Activated CD4-positive, alpha-beta T cell treated with anti-CD3 and anti-CD28 coated beads for 36 hours (primary cell): Measurements from ENCODE around the gene SLC9A8. TPM values are rescaled to one million over a fixed set of nuclear protein-coding genes. Genes with fewer than 3 reads are reported as not detected.
"Not testable (repeated sequence)": the region's sequence is repeated elsewhere in the genome, so short reads cannot be mapped to it uniquely, and the experiment has no call there.

ENCODE experiments used
- ATAC-seq: fragments of 200-7000 bp; cut with Tn5 transposase; one replicate; pipeline ENCODE4 v1.10.0; 2021; ENCODE audit warnings: mild to moderate bottlenecking, moderate library complexity
- CTCF ChIA-PET: fragments of 350-600 bp; sonication (Branson Sonifier 250); formaldehyde crosslinking; loops from one replicate; lab custom pipeline; 2021; ENCODE audit warnings: antibody characterized with exemption; lab: Charles Lee
- POLR2A ChIA-PET: fragments of 350-600 bp; sonication (Branson Sonifier 250); formaldehyde crosslinking; loops from one replicate; lab custom pipeline; 2021; ENCODE audit warnings: antibody characterized with exemption, inconsistent platforms; lab: Charles Lee
- DNase-seq: peaks from one replicate; pipeline ENCODE4 v3.0.0-alpha.2; 2020
- H3K27ac Mint-ChIP-seq: one replicate; pipeline ENCODE4 v1.8.0; 2021; ENCODE audit warnings: mixed read lengths
- H3K27me3 Mint-ChIP-seq: one replicate; pipeline ENCODE4 v1.8.0; 2021; ENCODE audit warnings: mixed read lengths
- H3K36me3 Mint-ChIP-seq: one replicate; pipeline ENCODE4 v1.8.0; 2021; ENCODE audit warnings: low read depth, mixed read lengths
- H3K4me1 Mint-ChIP-seq: one replicate; pipeline ENCODE4 v1.8.0; 2021; ENCODE audit warnings: mixed read lengths
- H3K4me3 Mint-ChIP-seq: one replicate; pipeline ENCODE4 v1.8.0; 2021; ENCODE audit warnings: mild to moderate bottlenecking, moderate library complexity, mixed read lengths
- H3K9me3 Mint-ChIP-seq: one replicate; pipeline ENCODE4 v1.8.0; 2021; ENCODE audit warnings: low read depth, mixed read lengths
- intact Hi-C, 2 experiments: fragments of 100-400 bp; cut with DNase I in 1 of 2; cut with micrococcal nuclease in 1 of 2; formaldehyde crosslinking; loops; one replicate each; pipeline versions ENCODE4 v1.14.2 to v1.15.1; 2022 to 2024; cut with DNase I, micrococcal nuclease
- total RNA-seq, 2 experiments: library from RNA; stranded (reverse); gene quantifications; one replicate each; pipeline ENCODE4 v1.2.3, GENCODE V29; 2021

The SLC9A8 gene
- total RNA-seq, 2 experiments from 2014 or later, result 12.6 to 16.7 TPM

DNA sequence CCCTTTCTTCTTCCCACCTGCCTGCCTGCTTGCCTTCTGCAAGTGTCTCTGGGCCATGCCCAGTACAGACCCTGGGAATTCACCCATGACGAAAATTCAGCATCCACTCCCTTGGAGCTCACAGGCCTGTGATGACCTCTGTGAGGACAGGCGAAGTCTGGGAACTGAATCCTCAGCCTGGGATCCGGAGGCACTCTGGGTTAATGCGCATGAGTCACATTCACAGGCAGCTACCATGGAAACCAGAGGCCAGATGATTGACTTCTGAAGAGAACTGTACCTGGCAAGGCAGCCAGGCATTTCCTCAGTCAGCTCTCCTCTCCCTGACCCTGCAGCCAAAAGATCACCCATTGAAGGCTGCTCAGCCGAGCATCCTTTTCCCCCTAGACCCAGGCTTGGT lies 41.0 kb downstream of the SLC9A8 start:
- POLR2A ChIA-PET, result no interaction called here
- H3K4me3 Mint-ChIP-seq, result no peak overlapping the region
- no peaks in the 10 kb centered on the region for H3K9me3 Mint-ChIP-seq
- DNase-seq, result no peak
- H3K4me1 Mint-ChIP-seq, result peaks cover 7% of the 10 kb centered on the region
- no peak overlapping the region for H3K27ac Mint-ChIP-seq
- CTCF ChIA-PET, result interaction anchor here (0.7 kb wide), 1 partner anchor 270 kb away, joined by 3 read pairs; no protein-coding TSS in a partner anchor
- peaks cover 37% of the 10 kb centered on the region for H3K36me3 Mint-ChIP-seq
- no peaks in the 10 kb centered on the region for H3K27me3 Mint-ChIP-seq
- no peak for ATAC-seq
- intact Hi-C loops, result no loop called here

DNA sequence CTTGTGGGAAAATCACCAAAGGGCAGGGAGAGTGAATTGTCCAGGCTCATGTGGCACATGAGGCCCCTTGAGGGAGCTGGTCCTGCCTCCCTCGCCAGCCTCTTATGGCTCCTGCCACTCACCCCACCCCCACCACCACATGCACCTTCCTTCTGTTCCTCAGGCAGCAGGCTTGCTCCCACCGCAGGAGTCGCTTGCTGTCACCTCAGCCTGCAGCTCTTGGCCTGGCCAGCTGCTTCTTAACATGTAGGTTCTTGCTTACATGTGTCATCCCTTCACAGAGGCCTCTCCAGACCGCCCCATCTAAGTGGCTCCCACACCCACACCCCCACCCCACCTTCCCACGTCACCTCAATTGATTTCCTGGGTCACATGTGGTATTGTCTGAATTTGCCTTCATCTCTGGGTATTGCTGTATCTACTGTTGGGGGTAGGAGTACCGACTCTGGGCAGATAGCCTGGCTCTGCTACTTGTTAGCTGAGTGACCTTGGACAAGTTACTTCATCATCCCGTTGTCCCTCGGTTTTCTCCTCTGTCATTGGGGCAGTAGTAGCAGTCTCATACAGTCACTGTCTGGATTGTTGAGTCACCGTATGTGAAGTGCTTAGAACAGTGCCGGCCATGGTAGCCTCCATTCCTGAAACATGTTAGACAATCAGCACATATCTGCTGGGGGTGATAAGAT lies 41.7 kb downstream of the SLC9A8 start:
- DNase-seq (no peak), ATAC-seq (no peak)
- ChIA-PET POLR2A (no interaction called here), CTCF (interaction anchor here (0.5 to 2.5 kb wide), 4 partner anchors 9 to 269 kb away, joined by 3 to 11 read pairs (median 3); no protein-coding TSS in a partner anchor)
- Mint-ChIP-seq H3K36me3 (peaks cover 30% of the 10 kb centered on the region), H3K27me3 (no peaks in the 10 kb centered on the region), H3K4me3 (no peak overlapping the region), H3K4me1 (peaks cover 7% of the 10 kb centered on the region), H3K9me3 (no peaks in the 10 kb centered on the region), H3K27ac (no peak overlapping the region)
- intact Hi-C loops, result no loop called here

GRCh38 chr20:49856904-49857303 lies 44.3 kb downstream of the SLC9A8 start:
- Mint-ChIP-seq H3K36me3 (peaks cover 25% of the 10 kb centered on the region), H3K9me3 (no peaks in the 10 kb centered on the region), H3K27ac (no peak overlapping the region), H3K4me1 (no peaks in the 10 kb centered on the region), H3K27me3 (no peaks in the 10 kb centered on the region), H3K4me3 (no peak overlapping the region)
- no peak for ATAC-seq
- CTCF ChIA-PET, result interaction anchor here (1.0 to 1.5 kb wide), 3 partner anchors 11 to 228 kb away, joined by 3 to 8 read pairs (median 3); no protein-coding TSS in a partner anchor
- intact Hi-C loops, result no loop called here
- POLR2A ChIA-PET, result no interaction called here
- DNase-seq, result no peak

DNA sequence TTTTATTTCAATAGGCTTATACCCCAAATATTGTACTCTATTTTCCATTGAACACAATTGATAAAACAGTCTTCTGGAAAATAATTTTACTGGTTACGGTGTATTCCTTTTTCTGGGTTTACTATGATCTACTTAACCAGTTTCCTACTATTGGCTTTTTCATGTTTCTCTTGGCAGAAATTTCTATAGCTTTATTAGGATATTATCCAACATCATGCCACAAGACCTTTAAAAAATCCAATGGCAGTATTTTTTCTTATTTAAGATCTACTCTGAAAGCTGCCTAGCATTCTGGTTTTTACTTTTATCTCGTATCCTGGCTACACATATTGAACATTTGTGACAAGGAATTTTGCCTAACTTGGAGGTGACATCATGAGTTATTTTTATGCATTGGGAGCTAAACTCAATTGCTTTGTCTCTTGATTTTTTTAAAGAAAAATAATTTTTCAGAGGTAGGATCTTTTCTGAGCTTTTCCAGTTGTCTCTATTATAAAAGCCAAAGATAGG lies 45.5 kb downstream of the SLC9A8 start:
- intact Hi-C loops, result no loop called here
- CTCF ChIA-PET, result interaction anchor here (0.7 to 1.5 kb wide), 3 partner anchors 9 to 56 kb away, joined by 3 to 8 read pairs (median 3); no protein-coding TSS in a partner anchor
- no peaks in the 10 kb centered on the region for H3K9me3 Mint-ChIP-seq
- H3K27ac Mint-ChIP-seq, result no peak overlapping the region
- H3K4me3 Mint-ChIP-seq, result no peak overlapping the region
- no peaks in the 10 kb centered on the region for H3K4me1 Mint-ChIP-seq
- POLR2A ChIA-PET, result no interaction called here
- no peaks in the 10 kb centered on the region for H3K27me3 Mint-ChIP-seq
- peaks cover 29% of the 10 kb centered on the region for H3K36me3 Mint-ChIP-seq
- no peak for ATAC-seq
- no peak for DNase-seq

DNA sequence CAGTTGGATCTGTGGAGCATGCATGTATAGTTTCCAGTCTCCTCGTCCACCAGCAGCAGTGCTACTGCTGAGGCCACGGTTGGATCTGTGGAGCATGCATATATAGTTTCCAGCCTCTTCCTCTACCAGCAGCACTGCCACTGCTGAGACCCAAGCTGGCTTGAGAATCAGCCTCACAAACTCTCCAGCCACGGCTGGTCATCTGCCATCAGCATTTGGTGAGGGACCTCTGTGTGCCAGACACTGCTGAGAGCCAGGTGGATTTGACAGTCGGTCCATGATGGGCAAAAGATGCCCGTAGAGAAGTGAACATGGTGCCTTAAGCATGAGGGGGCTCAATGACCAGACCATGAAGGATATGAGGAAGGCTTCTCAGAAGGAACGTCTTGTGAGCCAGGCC lies 46.4 kb downstream of the SLC9A8 start:
- ChIA-PET POLR2A (no interaction called here), CTCF (interaction anchor here (1.4 to 1.5 kb wide), 2 partner anchors 13 to 36 kb away, joined by 4 to 9 read pairs; no protein-coding TSS in a partner anchor)
- Mint-ChIP-seq H3K27me3 (no peaks in the 10 kb centered on the region), H3K9me3 (no peaks in the 10 kb centered on the region), H3K4me3 (no peak overlapping the region), H3K27ac (no peak overlapping the region), H3K4me1 (no peaks in the 10 kb centered on the region), H3K36me3 (peaks cover 29% of the 10 kb centered on the region)
- intact Hi-C loops, result no loop called here
- ATAC-seq (no peak), DNase-seq (no peak)

GRCh38 chr20:49859807-49860206 lies 47.2 kb downstream of the SLC9A8 start:
- Mint-ChIP-seq H3K9me3 (no peaks in the 10 kb centered on the region), H3K4me3 (no peak overlapping the region), H3K36me3 (peaks cover 32% of the 10 kb centered on the region), H3K27ac (no peak overlapping the region), H3K4me1 (no peaks in the 10 kb centered on the region), H3K27me3 (no peaks in the 10 kb centered on the region)
- CTCF ChIA-PET, result interaction anchor here (0.6 to 1.5 kb wide), 6 partner anchors 9 to 318 kb away, joined by 3 to 9 read pairs (median 4); no protein-coding TSS in a partner anchor
- POLR2A ChIA-PET, result interaction anchor here (0.5 kb wide), 1 partner anchor 26 kb away, joined by 6 read pairs; no protein-coding TSS in a partner anchor
- ATAC-seq (no peak), DNase-seq (no peak)
- intact Hi-C loops, result no loop called here

- H3K27me3 Mint-ChIP-seq, intact Hi-C loops, POLR2A ChIA-PET, CTCF ChIA-PET, ATAC-seq, H3K4me3 Mint-ChIP-seq, H3K4me1 Mint-ChIP-seq, H3K27ac Mint-ChIP-seq, H3K9me3 Mint-ChIP-seq, DNase-seq: not testable (repeated sequence)
- peaks cover 39% of the 10 kb centered on the region for H3K36me3 Mint-ChIP-seq
Observed at GRCh38 chr20:49861232-49861631, 48.6 kb downstream of the SLC9A8 start.

GRCh38 chr20:49862607-49863200 lies 50.1 kb downstream of the SLC9A8 start:
- intact Hi-C loops, result no loop called here
- no peak for DNase-seq
- no peak for ATAC-seq
- no peaks in the 10 kb centered on the region for H3K4me1 Mint-ChIP-seq
- H3K9me3 Mint-ChIP-seq, result no peaks in the 10 kb centered on the region
- CTCF ChIA-PET, result interaction anchor here (0.7 to 1.5 kb wide), 2 partner anchors 16 to 45 kb away, joined by 3 to 4 read pairs; no protein-coding TSS in a partner anchor
- peaks cover 32% of the 10 kb centered on the region for H3K36me3 Mint-ChIP-seq
- POLR2A ChIA-PET, result no interaction called here
- no peak overlapping the region for H3K4me3 Mint-ChIP-seq
- H3K27me3 Mint-ChIP-seq, result no peaks in the 10 kb centered on the region
- H3K27ac Mint-ChIP-seq, result no peak overlapping the region

DNA sequence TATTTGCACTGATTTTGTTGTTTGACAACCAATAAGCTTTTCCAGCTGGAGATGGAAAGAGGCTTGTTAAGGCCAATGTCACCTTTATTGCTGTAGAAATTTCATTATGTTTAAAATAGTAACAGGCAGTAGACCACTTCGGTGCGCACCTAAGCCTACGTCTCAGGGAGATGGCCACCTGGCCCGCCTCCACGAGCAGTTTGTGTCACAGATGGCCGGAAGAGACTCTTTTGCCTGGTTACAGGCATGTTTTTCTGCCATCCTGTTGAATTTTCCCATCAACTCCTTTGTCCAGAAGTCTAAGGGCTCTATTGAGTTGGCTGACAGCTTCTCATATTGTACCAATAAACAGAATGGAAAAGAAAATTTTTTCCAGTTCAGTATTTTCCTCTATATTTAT lies 51.0 kb downstream of the SLC9A8 start:
- no peak overlapping the region for H3K4me3 Mint-ChIP-seq
- ATAC-seq, result no peak
- no peaks in the 10 kb centered on the region for H3K27me3 Mint-ChIP-seq
- ChIA-PET CTCF (no interaction called here), POLR2A (no interaction called here)
- H3K27ac Mint-ChIP-seq, result no peak overlapping the region
- H3K36me3 Mint-ChIP-seq, result peaks cover 30% of the 10 kb centered on the region
- intact Hi-C loops, result no loop called here
- no peak for DNase-seq
- H3K9me3 Mint-ChIP-seq, result no peaks in the 10 kb centered on the region
- no peaks in the 10 kb centered on the region for H3K4me1 Mint-ChIP-seq

DNA sequence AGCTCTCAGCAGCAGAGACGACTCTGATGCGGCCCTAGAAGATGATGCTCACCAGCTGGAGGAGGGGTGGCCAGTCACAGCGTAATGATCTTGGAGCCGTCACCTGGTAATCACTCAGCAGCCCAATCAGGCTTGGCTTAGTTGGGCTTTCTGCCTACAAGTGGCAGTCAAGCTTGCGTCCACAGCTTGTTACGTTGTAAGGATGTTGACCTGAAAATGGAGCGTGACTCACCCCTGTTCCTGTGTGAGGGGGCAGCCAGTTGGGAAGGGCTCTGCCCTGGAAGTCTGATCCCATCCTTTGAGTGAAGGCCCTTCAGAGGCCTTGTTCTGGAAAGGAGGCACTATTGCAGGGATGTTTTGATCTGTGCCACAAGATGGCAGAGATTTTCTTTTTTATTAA lies 52.9 kb downstream of the SLC9A8 start:
- Mint-ChIP-seq H3K27ac (no peak overlapping the region), H3K9me3 (no peaks in the 10 kb centered on the region), H3K4me1 (peaks cover 3% of the 10 kb centered on the region), H3K4me3 (no peak overlapping the region), H3K27me3 (no peaks in the 10 kb centered on the region), H3K36me3 (peaks cover 31% of the 10 kb centered on the region)
- intact Hi-C loops, result no loop called here
- ATAC-seq (no peak), DNase-seq (no peak)
- ChIA-PET POLR2A (no interaction called here), CTCF (interaction anchor here (1.0 kb wide), 1 partner anchor 23 kb away, joined by 3 read pairs; no protein-coding TSS in a partner anchor)

DNA sequence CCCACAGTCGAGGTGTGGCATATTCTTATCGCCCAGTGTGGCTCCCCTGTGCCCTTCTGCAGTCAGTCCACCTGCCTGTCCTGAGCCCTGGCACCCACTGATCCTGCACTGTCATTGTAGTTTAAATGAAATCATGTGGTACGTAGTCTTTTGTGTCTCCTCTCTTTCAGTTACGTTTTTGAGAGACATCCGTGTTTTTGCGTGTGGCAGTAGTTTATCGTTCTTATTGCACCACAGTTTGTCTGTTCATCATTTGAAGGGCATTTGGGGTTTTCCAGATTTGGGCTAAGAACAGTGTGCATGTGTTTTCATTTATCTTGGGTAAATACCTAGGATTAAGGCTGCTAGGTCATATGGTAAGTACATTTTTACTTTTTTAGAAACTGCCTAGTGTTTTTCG lies 53.4 kb downstream of the SLC9A8 start:
- peaks cover 3% of the 10 kb centered on the region for H3K4me1 Mint-ChIP-seq
- H3K27ac Mint-ChIP-seq, result no peak overlapping the region
- no peaks in the 10 kb centered on the region for H3K9me3 Mint-ChIP-seq
- intact Hi-C loops, result no loop called here
- ChIA-PET CTCF (no interaction called here), POLR2A (no interaction called here)
- H3K4me3 Mint-ChIP-seq, result no peak overlapping the region
- no peak for DNase-seq
- no peaks in the 10 kb centered on the region for H3K27me3 Mint-ChIP-seq
- H3K36me3 Mint-ChIP-seq, result peaks cover 31% of the 10 kb centered on the region
- no peak for ATAC-seq
